D721Med (cell line): ENCODE data around the gene RGCC.

Experiments used
- DNase-seq: peaks from one replicate; pipeline ENCODE4 v3.0.0; 2011; ENCODE audit warnings: low spot score; ENCODE audit not compliant: insufficient read length
- FAIRE-seq: peaks from 2 replicates; lab custom pipeline; 2011; peaks lifted over from hg19 to GRCh38; lab: Jason Lieb, UNC
- TF ChIP-seq, protein P1 (sequence below): IDR thresholded peaks from 2 replicates; pipeline ENCODE4 v1.5.1; 2012; ENCODE audit warnings: mild to moderate bottlenecking, control low read depth; ENCODE audit not compliant: insufficient read depth; ENCODE audit errors: missing control alignments

The RGCC gene

GRCh38 chr13:41488124-41488523, 30.8 kb downstream of the RGCC start:
- no peak for DNase-seq
- TF ChIP-seq, protein P1, sequence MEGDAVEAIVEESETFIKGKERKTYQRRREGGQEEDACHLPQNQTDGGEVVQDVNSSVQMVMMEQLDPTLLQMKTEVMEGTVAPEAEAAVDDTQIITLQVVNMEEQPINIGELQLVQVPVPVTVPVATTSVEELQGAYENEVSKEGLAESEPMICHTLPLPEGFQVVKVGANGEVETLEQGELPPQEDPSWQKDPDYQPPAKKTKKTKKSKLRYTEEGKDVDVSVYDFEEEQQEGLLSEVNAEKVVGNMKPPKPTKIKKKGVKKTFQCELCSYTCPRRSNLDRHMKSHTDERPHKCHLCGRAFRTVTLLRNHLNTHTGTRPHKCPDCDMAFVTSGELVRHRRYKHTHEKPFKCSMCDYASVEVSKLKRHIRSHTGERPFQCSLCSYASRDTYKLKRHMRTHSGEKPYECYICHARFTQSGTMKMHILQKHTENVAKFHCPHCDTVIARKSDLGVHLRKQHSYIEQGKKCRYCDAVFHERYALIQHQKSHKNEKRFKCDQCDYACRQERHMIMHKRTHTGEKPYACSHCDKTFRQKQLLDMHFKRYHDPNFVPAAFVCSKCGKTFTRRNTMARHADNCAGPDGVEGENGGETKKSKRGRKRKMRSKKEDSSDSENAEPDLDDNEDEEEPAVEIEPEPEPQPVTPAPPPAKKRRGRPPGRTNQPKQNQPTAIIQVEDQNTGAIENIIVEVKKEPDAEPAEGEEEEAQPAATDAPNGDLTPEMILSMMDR: no peak
- no peak for FAIRE-seq

DNA sequence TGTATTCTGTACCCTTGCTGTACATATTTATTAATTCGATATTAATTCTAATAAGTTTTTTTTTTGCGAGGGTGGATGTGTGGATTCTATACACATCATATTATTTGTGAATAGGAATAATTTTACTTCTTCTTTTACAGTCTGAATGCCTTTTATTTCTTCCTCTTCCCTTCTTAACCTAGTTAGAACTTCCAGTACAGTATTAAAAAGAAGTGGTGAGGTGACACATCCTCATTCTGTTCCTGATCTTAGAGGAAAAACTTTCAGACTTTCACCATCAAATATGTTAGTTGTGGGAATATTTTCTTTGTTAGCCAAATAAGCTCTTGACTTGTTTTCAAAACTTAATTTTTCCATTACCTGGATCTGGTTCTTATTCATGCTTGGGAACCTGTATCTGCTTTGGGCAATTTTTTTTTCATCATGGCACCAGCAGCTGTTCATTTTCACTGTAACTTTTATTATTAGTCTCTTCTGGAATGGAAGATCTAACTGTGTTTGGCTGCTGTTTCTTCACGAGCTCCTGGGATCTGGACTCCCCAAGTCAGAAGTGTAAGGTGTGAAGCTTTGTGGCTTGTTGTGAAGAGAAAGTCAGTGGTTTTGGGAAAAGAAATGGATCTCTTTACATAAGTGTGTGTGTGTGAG, 33.1 kb downstream of the RGCC start:
- FAIRE-seq: no peak
- TF ChIP-seq, protein P1: no peak
- DNase-seq: no peak

GRCh38 chr13:41491436-41491835, 34.1 kb downstream of the RGCC start:
- FAIRE-seq: no peak
- TF ChIP-seq, protein P1: no peak
- no peak for DNase-seq

DNA sequence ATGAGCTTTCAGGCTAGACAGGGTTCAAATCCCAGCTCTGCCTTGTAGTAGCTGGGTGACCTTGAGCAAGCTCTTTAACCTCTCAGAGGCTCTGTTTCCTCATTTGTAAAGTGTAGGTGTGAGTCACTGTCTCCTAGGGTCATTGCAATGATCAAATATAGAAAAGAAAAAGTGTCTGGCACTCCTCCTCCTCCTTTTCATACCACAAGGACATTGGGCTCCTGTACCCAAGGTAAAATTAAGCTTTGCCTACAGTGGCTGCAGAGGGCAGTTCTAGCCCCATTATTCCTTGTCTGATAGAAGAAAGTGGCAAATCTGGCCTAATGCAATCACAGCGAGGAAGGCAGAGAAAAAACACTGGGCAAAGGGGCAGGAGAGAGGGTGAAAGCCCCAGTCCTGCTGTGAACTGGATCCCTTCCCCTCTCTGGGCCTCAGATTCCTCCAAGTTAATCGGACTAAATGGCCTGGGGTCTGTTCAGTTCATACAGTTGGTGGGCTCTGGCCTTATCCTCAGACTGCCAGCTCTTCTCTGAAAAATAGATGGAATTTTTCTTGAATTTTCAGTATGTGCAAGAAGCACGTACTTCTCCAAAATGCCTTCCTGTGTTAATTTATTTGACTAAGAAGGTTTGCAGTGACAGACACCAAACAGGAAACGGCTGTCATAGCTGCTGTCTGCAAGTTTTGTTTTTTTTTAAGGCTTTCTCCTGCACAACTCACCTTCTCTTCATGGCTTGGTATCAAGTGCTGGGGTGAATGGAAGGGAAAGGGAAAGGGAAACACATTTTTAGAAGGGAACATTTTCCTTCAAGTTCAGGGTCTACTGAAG, 35.3 kb downstream of the RGCC start:
- no peak for DNase-seq
- TF ChIP-seq, protein P1: no peak
- no peak for FAIRE-seq

DNA sequence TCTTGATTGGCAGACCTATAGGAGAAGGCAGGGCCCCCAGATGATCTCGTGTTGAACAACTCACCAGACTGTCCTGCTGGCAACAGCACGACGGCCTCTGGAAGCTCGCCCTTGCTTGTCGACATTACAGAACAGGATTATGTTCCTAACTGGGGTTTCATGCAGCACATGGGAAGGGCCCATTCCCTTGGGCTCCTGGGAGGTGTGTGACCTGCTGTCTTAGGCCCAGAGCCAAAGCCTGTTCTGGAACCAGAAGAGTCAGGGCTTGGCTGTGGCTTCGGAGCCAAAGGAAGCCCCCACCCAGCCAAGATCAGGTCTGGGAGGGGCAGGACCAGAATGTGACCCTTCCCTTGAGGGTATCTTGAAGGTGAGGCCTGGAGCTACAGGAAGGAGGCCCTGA, 36.9 kb downstream of the RGCC start:
- FAIRE-seq (no peak), DNase-seq (no peak)
- TF ChIP-seq, protein P1: no peak

- TF ChIP-seq, protein P1: no peak
- no peak for FAIRE-seq
- no peak for DNase-seq
Measured at GRCh38 chr13:41495044-41495443, 37.7 kb downstream of the RGCC start.
